Fibroblast of lung (primary cell): ENCODE data around the gene STXBP6. TPM values are rescaled to one million over a fixed set of nuclear protein-coding genes. Genes with fewer than 3 reads are reported as not detected.

Experiments used
- DNase-seq, 2 donors: peaks; one replicate each; pipeline versions ENCODE4 v3.0.0 to v3.0.0-alpha.2; 2010; ENCODE audit warnings: low read depth in 2 of 2
- H2AFZ ChIP-seq: 2 replicates; pipeline ENCODE4 v1.5.1; 2012; ENCODE audit warnings: low read length, control low read depth, inconsistent platforms
- H3K27ac ChIP-seq: 2 replicates; pipeline ENCODE4 v1.5.1; 2011; ENCODE audit warnings: low read length, control low read depth; ENCODE audit not compliant: insufficient read depth
- H3K27me3 ChIP-seq: 2 replicates; pipeline ENCODE4 v1.5.1; 2011; ENCODE audit warnings: mild to moderate bottlenecking, low read length; ENCODE audit not compliant: control insufficient read depth, insufficient read depth
- H3K36me3 ChIP-seq: 2 replicates; pipeline ENCODE4 v1.5.1; 2011; ENCODE audit warnings: low read length; ENCODE audit not compliant: control insufficient read depth, insufficient read depth
- H3K4me1 ChIP-seq: 2 replicates; pipeline ENCODE4 v1.5.1; 2011; ENCODE audit warnings: low read length; ENCODE audit not compliant: control insufficient read depth, insufficient read depth; ENCODE audit errors: extremely low read depth
- H3K4me2 ChIP-seq: 2 replicates; pipeline ENCODE4 v1.5.1; 2011; ENCODE audit warnings: low read length, control low read depth; ENCODE audit not compliant: insufficient read depth; ENCODE audit errors: extremely low read depth
- H3K4me3 ChIP-seq, 4 experiments: fragments of 200-600 bp in 1 of 4; sonication (generic) in 1 of 4; replicated peaks in 1 of 4; 2 replicates each; pipeline ENCODE4 v1.5.1; 2011 to 2016; ENCODE audit warnings: low read length in 4 of 4, low read depth in 3 of 4, mild to moderate bottlenecking in 3 of 4, control low read depth in 2 of 4, inconsistent platforms in 1 of 4, mixed read lengths in 1 of 4; ENCODE audit not compliant: insufficient read depth in 1 of 4; ENCODE audit errors: control extremely low read depth in 1 of 4
- H3K79me2 ChIP-seq: 2 replicates; pipeline ENCODE4 v1.5.1; 2012; ENCODE audit warnings: mild to moderate bottlenecking, low read length, inconsistent platforms; ENCODE audit not compliant: control insufficient read depth, insufficient read depth
- H3K9ac ChIP-seq: 2 replicates; pipeline ENCODE4 v1.5.1; 2011; ENCODE audit warnings: mild to moderate bottlenecking, low read length, control low read depth; ENCODE audit not compliant: insufficient read depth
- H3K9me3 ChIP-seq: 2 replicates; pipeline ENCODE4 v1.5.1; 2012; ENCODE audit warnings: low read depth, low read length; ENCODE audit not compliant: control insufficient read depth, insufficient read depth
- H4K20me1 ChIP-seq: 2 replicates; pipeline ENCODE4 v1.5.1; 2011; ENCODE audit warnings: low read length; ENCODE audit not compliant: control insufficient read depth, insufficient read depth; ENCODE audit errors: extremely low read depth
- EZH2 ChIP-seq: IDR thresholded peaks from 2 replicates; pipeline ENCODE4 v1.5.1; 2012; ENCODE audit warnings: low read length, control low read depth, mild to moderate bottlenecking; ENCODE audit errors: missing control alignments
- polyA plus RNA-seq, 2 donors: library from polyadenylated mRNA; depleted of rRNA in 1 of 2; stranded (reverse) in 1 of 2; unstranded in 1 of 2; fragments of >200 nt; gene quantifications; 2 replicates each; pipeline ENCODE4 v1.2.1, GENCODE V29; 2011 to 2012; ENCODE audit warnings: missing spikeins in 1 of 2
- total RNA-seq: library from RNA; depleted of rRNA; stranded (reverse); fragments of >200 nt; gene quantifications from 2 replicates; pipeline ENCODE4 v1.2.1, GENCODE V29; 2014
- TF ChIP-seq, protein P1 (sequence below), 2 donors: IDR thresholded peaks in 1 of 2; conservative IDR thresholded peaks in 1 of 2; 1 replicate in 1 of 2; 2 replicates in 1 of 2; pipeline ENCODE4 v1.5.1; 2011 to 2012; ENCODE audit warnings: low read length in 2 of 2, control low read depth in 1 of 2, inconsistent platforms in 1 of 2, low read depth in 1 of 2, mild to moderate bottlenecking in 1 of 2

The STXBP6 gene
- total and polyA plus RNA-seq, 2 donors (not counting 1 experiment from before 2014, with no cell fraction given), result 4.5 to 17.8 TPM

DNA sequence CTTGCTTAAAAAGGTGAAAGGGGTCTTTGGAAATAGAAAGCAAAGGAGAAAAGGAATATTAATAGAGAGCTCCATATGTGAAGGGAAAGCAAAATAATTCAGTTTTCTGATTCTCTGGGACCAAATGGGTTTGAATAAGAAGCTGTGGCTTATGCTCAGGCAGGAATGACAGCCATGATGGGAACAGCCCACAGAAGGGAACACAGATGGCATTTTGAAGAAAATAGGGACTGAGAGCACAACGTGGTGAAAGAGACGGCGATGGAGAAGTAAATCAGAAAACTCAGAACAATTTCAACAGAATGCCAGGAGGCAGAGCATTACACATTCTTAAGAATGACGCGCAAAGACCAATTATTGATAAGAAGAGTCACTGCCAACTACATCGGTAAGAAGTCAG is 102.8 kb downstream of the STXBP6 start:
- H3K36me3 ChIP-seq, result no peaks in the 10 kb centered on the region
- H3K79me2 ChIP-seq, result no peaks in the 10 kb centered on the region
- TF ChIP-seq, protein P1, sequence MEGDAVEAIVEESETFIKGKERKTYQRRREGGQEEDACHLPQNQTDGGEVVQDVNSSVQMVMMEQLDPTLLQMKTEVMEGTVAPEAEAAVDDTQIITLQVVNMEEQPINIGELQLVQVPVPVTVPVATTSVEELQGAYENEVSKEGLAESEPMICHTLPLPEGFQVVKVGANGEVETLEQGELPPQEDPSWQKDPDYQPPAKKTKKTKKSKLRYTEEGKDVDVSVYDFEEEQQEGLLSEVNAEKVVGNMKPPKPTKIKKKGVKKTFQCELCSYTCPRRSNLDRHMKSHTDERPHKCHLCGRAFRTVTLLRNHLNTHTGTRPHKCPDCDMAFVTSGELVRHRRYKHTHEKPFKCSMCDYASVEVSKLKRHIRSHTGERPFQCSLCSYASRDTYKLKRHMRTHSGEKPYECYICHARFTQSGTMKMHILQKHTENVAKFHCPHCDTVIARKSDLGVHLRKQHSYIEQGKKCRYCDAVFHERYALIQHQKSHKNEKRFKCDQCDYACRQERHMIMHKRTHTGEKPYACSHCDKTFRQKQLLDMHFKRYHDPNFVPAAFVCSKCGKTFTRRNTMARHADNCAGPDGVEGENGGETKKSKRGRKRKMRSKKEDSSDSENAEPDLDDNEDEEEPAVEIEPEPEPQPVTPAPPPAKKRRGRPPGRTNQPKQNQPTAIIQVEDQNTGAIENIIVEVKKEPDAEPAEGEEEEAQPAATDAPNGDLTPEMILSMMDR (conservative IDR thresholded peaks at IDR 0.05 in 1 of 2, IDR thresholded peaks at IDR 0.05 in 1 of 2; ENCODE audit: low read depth in 1 of 2, low read length in 2 of 2), result no peak
- no peak for TF ChIP-seq EZH2
- H2AFZ ChIP-seq, result no peak overlapping the region
- DNase-seq, result no peak
- H3K4me1 ChIP-seq, result no peaks in the 10 kb centered on the region
- H4K20me1 ChIP-seq, result no peaks in the 10 kb centered on the region
- H3K27ac ChIP-seq, result no peak overlapping the region
- no peak overlapping the region for H3K4me2 ChIP-seq
- H3K4me3 ChIP-seq, result no peak overlapping the region
- no peaks in the 10 kb centered on the region for H3K27me3 ChIP-seq
- no peak overlapping the region for H3K9ac ChIP-seq
- no peaks in the 10 kb centered on the region for H3K9me3 ChIP-seq

DNA sequence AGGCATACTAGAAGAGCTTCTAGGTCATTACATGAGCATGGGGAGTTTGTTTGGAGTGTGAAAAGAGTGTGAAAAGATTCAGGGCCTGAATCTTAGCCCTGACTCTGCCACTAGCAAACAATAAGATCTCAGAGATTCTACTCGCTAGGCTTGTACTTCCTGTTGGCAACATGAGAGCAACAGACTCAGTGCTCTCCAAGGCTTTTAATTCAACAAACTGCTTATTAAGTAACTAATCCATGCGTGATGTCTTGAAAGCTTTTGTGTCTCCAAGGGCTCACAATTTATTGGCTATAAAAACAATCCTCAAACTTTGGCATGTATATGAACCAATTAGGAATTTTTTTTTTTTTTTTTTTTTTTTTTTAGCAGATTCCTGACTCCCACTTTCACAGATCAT is 105.1 kb downstream of the STXBP6 start:
- Histone ChIP-seq H3K9me3 (no peaks in the 10 kb centered on the region), H3K4me1 (no peaks in the 10 kb centered on the region), H3K27me3 (no peaks in the 10 kb centered on the region), H3K4me3 (no peak overlapping the region), H2AFZ (no peak overlapping the region), H3K36me3 (no peaks in the 10 kb centered on the region), H3K27ac (no peak overlapping the region), H4K20me1 (no peaks in the 10 kb centered on the region), H3K4me2 (no peak overlapping the region), H3K9ac (no peak overlapping the region), H3K79me2 (no peaks in the 10 kb centered on the region)
- TF ChIP-seq, protein P1 (conservative IDR thresholded peaks at IDR 0.05 in 1 of 2, IDR thresholded peaks at IDR 0.05 in 1 of 2; ENCODE audit: low read depth in 1 of 2, low read length in 2 of 2), result no peak
- TF ChIP-seq EZH2, result no peak
- DNase-seq, result no peak

DNA sequence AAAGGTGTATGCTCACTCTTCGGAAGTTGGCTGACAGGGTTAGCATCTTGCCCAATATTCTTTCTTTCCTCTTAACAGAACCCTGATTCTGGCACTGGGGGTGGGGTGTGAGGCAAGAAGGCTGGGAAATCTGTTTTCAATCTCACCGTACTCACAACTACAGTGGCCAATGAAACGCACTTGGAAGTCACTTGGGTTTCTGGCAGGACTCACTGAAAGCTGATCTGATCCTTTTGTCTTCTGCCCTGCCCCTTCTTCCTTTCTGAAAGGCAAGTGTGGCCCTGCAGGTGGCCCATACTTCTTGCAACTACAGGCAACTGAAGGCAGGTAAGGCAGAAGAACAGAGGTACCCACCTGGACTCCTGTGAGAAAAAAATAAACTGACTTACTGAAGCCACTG is 106.9 kb downstream of the STXBP6 start:
- Histone ChIP-seq H3K4me1 (no peaks in the 10 kb centered on the region), H3K36me3 (no peaks in the 10 kb centered on the region), H3K9ac (no peak overlapping the region), H3K79me2 (no peaks in the 10 kb centered on the region), H2AFZ (no peak overlapping the region), H3K4me2 (no peak overlapping the region), H3K4me3 (no peak overlapping the region), H3K27me3 (no peaks in the 10 kb centered on the region), H4K20me1 (no peaks in the 10 kb centered on the region), H3K27ac (no peak overlapping the region), H3K9me3 (no peaks in the 10 kb centered on the region)
- DNase-seq, result peak in 1 of 2 donors; percentile 47
- no peak for TF ChIP-seq EZH2
- TF ChIP-seq, protein P1 (conservative IDR thresholded peaks at IDR 0.05 in 1 of 2, IDR thresholded peaks at IDR 0.05 in 1 of 2; ENCODE audit: low read depth in 1 of 2, low read length in 2 of 2), result no peak
